Measurements from ENCODE around the gene CRABP1.

DNA sequence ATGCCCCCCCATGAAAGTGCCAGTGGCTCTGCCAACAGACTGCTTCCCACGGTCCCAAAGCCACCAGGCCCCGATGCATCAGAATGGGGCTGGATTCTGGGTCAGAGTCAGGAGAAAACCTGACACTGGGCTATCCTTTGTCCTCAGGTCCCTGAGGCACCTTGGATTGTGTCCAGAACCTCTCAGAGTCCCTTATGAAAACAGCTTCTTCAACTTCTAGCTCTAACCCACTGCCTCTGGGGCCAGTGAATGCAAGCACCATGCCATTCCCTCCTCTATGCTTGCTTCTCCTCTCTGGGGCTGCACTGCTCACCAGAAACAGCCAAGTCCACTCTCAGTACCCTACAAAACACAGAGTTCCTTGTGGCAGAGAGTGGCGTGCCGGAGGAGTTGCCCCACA, 9.9 kb downstream of the CRABP1 start:
- TF ChIP-seq POLR2AphosphoS5 (IDR thresholded peaks at IDR 0.05; ENCODE audit: low read depth, low read length), result no peak
- no peak for TF ChIP-seq TAF1 (IDR thresholded peaks at IDR 0.05; ENCODE audit: borderline replicate concordance, insufficient read depth, low read length)
- TF ChIP-seq FOXP2 (optimal IDR thresholded peaks at IDR 0.05; ENCODE audit: borderline replicate concordance, extremely low read depth, extremely low read length, insufficient read depth), result no peak
